AG09309 (cell line): ENCODE measurements around the gene CMC2.

ENCODE experiments used
- DNase-seq: peaks from one replicate; pipeline ENCODE4 v3.0.0-alpha.2; 2010; ENCODE audit warnings: low read depth
- H3K4me3 ChIP-seq: 2 replicates; pipeline ENCODE4 v1.5.1; 2011; ENCODE audit warnings: mild to moderate bottlenecking, low read depth, low read length, moderate library complexity; ENCODE audit not compliant: control insufficient read depth
- CTCF ChIP-seq: IDR thresholded peaks from 2 replicates; pipeline ENCODE4 v1.5.1; 2011; ENCODE audit warnings: mild to moderate bottlenecking, low read depth, low read length, inconsistent platforms; ENCODE audit not compliant: insufficient read depth, control insufficient read depth; ENCODE audit errors: missing control alignments

The CMC2 gene

GRCh38 chr16:80996688-80997138 is 10.0 kb downstream of the CMC2 start:
- DNase-seq, result no peak
- H3K4me3 ChIP-seq, result no peak overlapping the region
- TF ChIP-seq CTCF, result no peak

GRCh38 chr16:80994451-80994850 is 12.2 kb downstream of the CMC2 start:
- no peak for TF ChIP-seq CTCF
- no peak for DNase-seq

GRCh38 chr16:80993834-80994233 is 12.9 kb downstream of the CMC2 start:
- TF ChIP-seq CTCF, result no peak
- H3K4me3 ChIP-seq, result no peak overlapping the region
- no peak for DNase-seq

More at GRCh38 chr16:80994451-80994850, 12.2 kb downstream of the CMC2 start:
- H3K4me3 ChIP-seq, result no peak overlapping the region

- peak; percentile 74 for DNase-seq
- H3K4me3 ChIP-seq, result peak overlapping the region; percentile 9; the same call in 1 of the 2 replicates
- no peak for TF ChIP-seq CTCF
Observed at GRCh38 chr16:80993307-80993706, 13.4 kb downstream of the CMC2 start.

- no peak for TF ChIP-seq CTCF
Observed at GRCh38 chr16:80992676-80993293, 13.9 kb downstream of the CMC2 start.

GRCh38 chr16:80991792-80992430 is 14.8 kb downstream of the CMC2 start:
- H3K4me3 ChIP-seq, result no peak overlapping the region
- TF ChIP-seq CTCF, result no peak
- DNase-seq, result no peak

More at GRCh38 chr16:80992676-80993293, 13.9 kb downstream of the CMC2 start:
- H3K4me3 ChIP-seq, result peak overlapping the region; percentile 9; the same call in 1 of the 2 replicates
- no peak for DNase-seq

- no peak for TF ChIP-seq CTCF
- DNase-seq, result no peak
- no peak overlapping the region for H3K4me3 ChIP-seq
Observed at GRCh38 chr16:80990978-80991377, 15.7 kb downstream of the CMC2 start.
